ENCODE data around the gene OSBPL9.
A peak's percentile ranks its signal among the peaks of the same experiment; 100 is the strongest.

The OSBPL9 gene

GRCh38 chr1:51728611-51729155 lies 111.8 kb downstream of the OSBPL9 start:
- Histone ChIP-seq H3K9ac (ENCODE audit: low read length) (peak overlapping the region; percentile 77), H2AFZ (ENCODE audit: low read length) (peak overlapping the region; percentile 67; the same call in 1 of the 2 replicates), H3K9me2 (ENCODE audit: low read depth, low read length) (no peaks in the 10 kb centered on the region), H3K36me3 (ENCODE audit: insufficient read depth, low read length) (no peaks in the 10 kb centered on the region), H3K9me3 (ENCODE audit: low read length) (no peaks in the 10 kb centered on the region), H3K4me3 (ENCODE audit: low read depth, low read length, poor library complexity, severe bottlenecking) (peak overlapping the region; percentile 80), H3K4me1 (ENCODE audit: insufficient read depth, low read length, severe bottlenecking) (peaks cover 43% of the 10 kb centered on the region), H3K27me3 (ENCODE audit: insufficient read depth, low read length) (no peaks in the 10 kb centered on the region), H3K27ac (ENCODE audit: low read depth, low read length, poor library complexity, severe bottlenecking) (peak overlapping the region; percentile 52), H4K20me1 (ENCODE audit: insufficient read depth, low read length) (no peaks in the 10 kb centered on the region), H3K79me2 (ENCODE audit: insufficient read depth, low read length) (peaks cover 28% of the 10 kb centered on the region), H3F3A (ENCODE audit: insufficient read depth, low read length) (no peaks in the 10 kb centered on the region), H3K4me2 (ENCODE audit: low read length) (peak overlapping the region; percentile 87)
- TF ChIP-seq CTCF (IDR thresholded peaks at IDR 0.05; ENCODE audit: low read length) (no peak), EZH2 (IDR thresholded peaks at IDR 0.05; ENCODE audit: borderline replicate concordance, low read length) (no peak)

- Histone ChIP-seq H4K20me1 (ENCODE audit: insufficient read depth, low read length) (no peaks in the 10 kb centered on the region), H2AFZ (ENCODE audit: low read length) (peak overlapping the region; percentile 67; the same call in 1 of the 2 replicates), H3K4me2 (ENCODE audit: low read length) (peak overlapping the region; percentile 87), H3K9me2 (ENCODE audit: low read depth, low read length) (no peaks in the 10 kb centered on the region), H3K36me3 (ENCODE audit: insufficient read depth, low read length) (no peaks in the 10 kb centered on the region), H3K79me2 (ENCODE audit: insufficient read depth, low read length) (peaks cover 30% of the 10 kb centered on the region), H3K4me3 (ENCODE audit: low read depth, low read length, poor library complexity, severe bottlenecking) (peak overlapping the region; percentile 80), H3K27ac (ENCODE audit: low read depth, low read length, poor library complexity, severe bottlenecking) (peak overlapping the region; percentile 52), H3K9me3 (ENCODE audit: low read length) (no peaks in the 10 kb centered on the region), H3F3A (ENCODE audit: insufficient read depth, low read length) (no peaks in the 10 kb centered on the region), H3K4me1 (ENCODE audit: insufficient read depth, low read length, severe bottlenecking) (peaks cover 43% of the 10 kb centered on the region), H3K27me3 (ENCODE audit: insufficient read depth, low read length) (no peaks in the 10 kb centered on the region), H3K9ac (ENCODE audit: low read length) (peak overlapping the region; percentile 85)
- TF ChIP-seq CTCF (IDR thresholded peaks at IDR 0.05; ENCODE audit: low read length) (no peak), EZH2 (IDR thresholded peaks at IDR 0.05; ENCODE audit: borderline replicate concordance, low read length) (no peak)
Observed at GRCh38 chr1:51729156-51729823, 112.4 kb downstream of the OSBPL9 start.

DNA sequence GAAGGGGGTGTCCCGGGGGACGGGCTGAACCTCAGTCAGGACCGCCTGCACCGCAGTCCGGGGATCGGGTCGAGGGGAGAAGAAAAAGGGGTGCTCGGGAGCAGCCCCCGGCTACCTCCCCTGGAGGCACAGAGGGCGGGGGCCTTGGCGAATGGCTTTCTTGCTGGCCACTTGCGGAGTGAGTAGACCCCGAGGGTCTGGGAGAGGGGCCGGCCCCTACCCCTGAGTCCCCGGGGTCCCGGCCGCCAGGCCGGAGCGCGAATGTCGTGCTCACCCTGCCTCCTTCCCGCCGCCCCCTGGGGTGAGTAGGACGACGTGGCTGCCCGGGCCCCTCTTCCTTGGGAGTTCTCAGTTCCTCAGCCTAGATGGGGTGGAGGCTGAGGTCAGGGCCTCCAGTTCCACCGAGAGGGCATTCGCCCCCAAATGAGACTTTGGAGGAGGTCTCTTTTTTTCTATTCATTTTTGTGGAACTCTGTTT lies 113.0 kb downstream of the OSBPL9 start:
- H3F3A ChIP-seq (ENCODE audit: insufficient read depth, low read length) = no peaks in the 10 kb centered on the region
- no peak for TF ChIP-seq CTCF (IDR thresholded peaks at IDR 0.05; ENCODE audit: low read length)
- TF ChIP-seq EZH2 (IDR thresholded peaks at IDR 0.05; ENCODE audit: borderline replicate concordance, low read length) = no peak
- peak overlapping the region; percentile 85 for H3K9ac ChIP-seq (ENCODE audit: low read length)
- peaks cover 44% of the 10 kb centered on the region for H3K4me1 ChIP-seq (ENCODE audit: insufficient read depth, low read length, severe bottlenecking)
- H3K27ac ChIP-seq (ENCODE audit: low read depth, low read length, poor library complexity, severe bottlenecking) = peak overlapping the region; percentile 50
- no peaks in the 10 kb centered on the region for H3K36me3 ChIP-seq (ENCODE audit: insufficient read depth, low read length)
- no peaks in the 10 kb centered on the region for H4K20me1 ChIP-seq (ENCODE audit: insufficient read depth, low read length)
- H3K27me3 ChIP-seq (ENCODE audit: insufficient read depth, low read length) = no peaks in the 10 kb centered on the region
- H3K4me3 ChIP-seq (ENCODE audit: low read depth, low read length, poor library complexity, severe bottlenecking) = peak overlapping the region; percentile 80
- no peak overlapping the region for H2AFZ ChIP-seq (ENCODE audit: low read length)
- H3K9me3 ChIP-seq (ENCODE audit: low read length) = no peaks in the 10 kb centered on the region
- no peaks in the 10 kb centered on the region for H3K9me2 ChIP-seq (ENCODE audit: low read depth, low read length)
- H3K79me2 ChIP-seq (ENCODE audit: insufficient read depth, low read length) = peaks cover 35% of the 10 kb centered on the region
- H3K4me2 ChIP-seq (ENCODE audit: low read length) = peak overlapping the region; percentile 87

Data from OCI-LY1 (cell line).